ENCODE measurements around the gene NR2F1.

GRCh38 chr5:93611976-93612854 lies 29.2 kb downstream of the NR2F1 start:
- TF ChIP-seq CTCF (IDR thresholded peaks at IDR 0.05; ENCODE audit: insufficient read depth, low read length, poor library complexity, severe bottlenecking) (no peak), EZH2phosphoT487 (conservative IDR thresholded peaks at IDR 0.05; ENCODE audit: low read length) (no peak)
